Epithelial cell of prostate (primary cell): ENCODE data around the gene RGP1.

Experiments
- DNase-seq: peaks from one replicate; pipeline ENCODE4 v3.0.0-alpha.2; 2011; ENCODE audit warnings: low read depth, low spot score
- H3K27ac ChIP-seq: fragments of 450-650 bp; 2 replicates; pipeline ENCODE4 v1.5.1; 2017; ENCODE audit warnings: mild to moderate bottlenecking

RGP1 gene

DNA sequence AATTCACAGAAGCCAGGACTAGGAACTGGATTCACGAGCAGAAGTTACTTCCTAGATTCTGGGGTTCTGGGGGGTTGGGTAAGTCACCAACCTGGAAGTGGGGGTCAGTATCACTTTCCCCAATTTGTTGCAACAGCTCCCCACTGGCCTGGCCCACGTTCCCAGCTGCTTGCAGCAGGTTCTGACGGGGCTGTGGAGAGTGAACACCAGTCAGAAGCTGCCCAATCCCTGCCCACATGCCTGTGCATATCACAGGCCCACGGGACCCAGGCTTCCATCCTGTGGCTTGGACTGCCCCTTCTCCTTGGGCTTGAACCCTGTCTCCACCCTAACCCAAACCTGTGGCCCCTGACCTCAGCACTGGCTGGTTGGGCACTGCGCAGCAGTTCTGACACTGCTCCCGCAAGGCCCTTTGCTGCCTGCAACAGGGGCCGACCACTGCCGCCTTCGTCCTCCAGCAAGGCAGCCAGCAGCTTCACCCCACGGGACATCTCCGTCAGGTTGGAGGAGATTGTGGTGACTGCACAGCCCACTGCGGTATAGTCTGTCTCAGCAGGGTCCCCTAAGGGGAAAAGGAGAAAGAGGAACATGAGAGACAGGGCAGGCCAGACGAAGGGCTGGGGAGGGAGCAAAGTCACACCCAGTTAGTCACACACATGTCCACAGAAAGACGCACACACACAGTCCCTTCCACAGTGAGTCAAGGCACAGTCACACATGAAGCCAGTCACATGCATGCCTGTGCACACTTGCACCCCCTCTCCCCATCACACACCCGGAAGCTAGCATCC, 30.2 kb upstream of the RGP1 start:
- DNase-seq, result peak; percentile 64
- peak overlapping the region; percentile 73 for H3K27ac ChIP-seq

DNA sequence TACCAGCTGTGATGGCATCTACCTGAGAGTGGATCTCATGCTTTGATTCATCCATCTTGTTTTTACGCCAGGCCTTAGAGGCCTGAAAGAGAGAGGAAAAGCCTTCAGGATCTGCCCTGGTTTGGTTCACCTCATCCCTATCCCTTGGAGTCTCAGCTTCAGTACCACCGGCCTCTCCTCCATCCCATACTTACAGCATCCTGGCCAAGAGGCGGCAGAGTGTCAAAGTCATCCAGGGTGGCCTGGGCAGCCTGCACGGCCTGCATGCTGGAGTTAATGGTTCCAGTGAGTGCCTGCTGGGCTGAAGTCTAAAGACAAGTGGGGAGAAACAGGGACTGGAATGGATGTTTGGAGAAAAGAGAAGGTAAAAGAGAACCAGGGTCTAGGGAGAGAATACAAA, 29.5 kb upstream of the RGP1 start:
- DNase-seq, result no peak

DNA sequence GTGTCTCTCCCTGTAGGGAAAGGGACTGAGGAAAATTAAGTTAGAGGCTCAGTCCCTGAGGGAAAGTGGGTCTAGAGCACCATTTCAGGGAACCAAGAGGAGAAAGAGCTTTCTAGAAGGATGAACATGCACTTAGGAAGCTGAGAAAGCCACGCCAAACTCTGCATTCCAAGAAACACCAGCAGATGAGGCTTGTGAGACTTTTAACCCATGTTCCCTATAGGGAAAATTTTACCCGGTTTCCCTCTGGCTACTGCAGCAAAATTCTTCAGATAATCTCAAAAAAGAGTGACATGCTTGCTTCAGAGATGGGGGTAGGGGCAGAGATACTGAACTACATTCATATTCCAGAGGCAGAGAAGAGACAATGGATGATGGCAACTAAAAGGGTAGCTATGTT, 25.7 kb upstream of the RGP1 start:
- DNase-seq, result no peak
- H3K27ac ChIP-seq, result no peak overlapping the region

More for the DNA sequence above, 29.5 kb upstream of the RGP1 start:
- H3K27ac ChIP-seq, result peak overlapping the region; percentile 73

DNA sequence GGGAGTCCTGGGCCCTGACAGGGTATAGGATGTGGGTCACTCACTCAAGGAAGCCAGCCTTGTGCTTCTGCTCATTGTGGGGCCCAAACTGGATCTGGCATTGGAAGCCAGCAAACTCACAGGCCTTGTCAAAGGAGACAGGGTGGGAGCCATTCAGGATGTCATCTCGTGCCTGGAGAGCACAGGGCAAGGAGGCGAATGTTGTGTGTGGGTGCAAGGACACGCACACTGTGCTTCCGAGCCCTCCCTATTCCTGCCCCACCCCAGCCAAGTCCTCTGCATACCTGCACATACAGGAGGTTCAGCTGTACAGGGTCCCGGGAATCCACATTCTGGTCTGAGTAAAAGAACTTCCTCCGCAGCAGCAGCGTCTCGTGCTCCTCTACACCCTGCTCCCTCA, 25.2 kb upstream of the RGP1 start:
- no peak overlapping the region for H3K27ac ChIP-seq
- DNase-seq, result no peak

DNA sequence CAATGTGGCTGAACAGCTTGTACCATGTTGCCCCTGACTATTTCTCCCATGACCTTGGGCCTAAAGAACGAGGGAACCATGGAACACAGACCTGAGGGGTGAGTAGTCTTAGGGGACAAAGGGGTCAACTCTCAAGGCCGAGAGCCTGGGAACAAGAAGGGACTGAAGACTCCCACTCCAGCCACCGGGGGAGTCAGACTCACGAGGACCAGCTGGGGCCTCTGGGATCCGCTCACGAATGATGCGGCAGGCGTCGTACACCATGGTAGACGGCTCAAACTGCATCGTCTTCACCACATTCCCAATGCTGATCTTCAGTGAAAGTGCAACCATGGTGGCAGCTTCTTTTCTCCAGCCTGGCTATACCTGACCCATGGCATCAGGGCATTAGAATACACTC, 23.7 kb upstream of the RGP1 start:
- no peak for DNase-seq
- no peak overlapping the region for H3K27ac ChIP-seq

DNA sequence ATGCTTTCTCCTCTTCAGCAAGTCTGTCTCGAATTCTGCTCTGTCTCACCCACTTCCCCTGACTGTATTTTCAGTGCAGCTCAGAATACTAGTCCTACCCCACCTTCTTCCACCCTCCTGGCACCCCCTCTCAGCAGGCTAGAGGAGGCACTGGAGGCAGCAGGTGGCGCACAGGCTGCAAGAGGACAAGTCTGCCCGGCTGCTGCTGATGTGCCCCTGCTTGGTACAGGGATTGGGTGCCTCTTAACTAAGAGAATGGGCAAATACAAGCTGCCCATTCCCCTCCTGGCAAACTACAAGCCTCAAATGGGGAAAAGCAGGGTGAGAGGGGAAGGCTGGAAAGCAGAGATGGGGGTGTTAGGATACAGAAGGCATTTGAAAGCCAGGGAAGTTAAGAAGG, 22.2 kb upstream of the RGP1 start:
- H3K27ac ChIP-seq, result peak overlapping the region; percentile 96
- no peak for DNase-seq

DNA sequence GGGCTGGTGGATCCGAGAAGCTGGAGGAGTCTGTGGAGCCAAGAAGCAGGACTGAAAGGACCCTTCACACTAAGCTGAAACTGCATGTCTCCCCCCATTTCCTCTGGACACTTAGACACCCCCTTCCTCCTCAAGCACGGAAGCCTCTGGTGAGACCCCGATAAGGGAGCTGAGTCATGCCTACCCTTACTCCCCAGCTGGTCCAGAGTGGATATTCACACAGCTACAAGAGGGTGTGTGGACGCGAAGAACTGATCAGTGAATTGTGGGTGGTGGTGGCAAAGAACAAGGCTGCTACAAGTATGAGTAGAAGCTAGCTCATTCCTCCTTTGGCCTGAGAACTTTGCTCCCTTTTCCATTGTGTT, 21.4 kb upstream of the RGP1 start:
- H3K27ac ChIP-seq, result peak overlapping the region; percentile 96
- DNase-seq, result no peak

DNA sequence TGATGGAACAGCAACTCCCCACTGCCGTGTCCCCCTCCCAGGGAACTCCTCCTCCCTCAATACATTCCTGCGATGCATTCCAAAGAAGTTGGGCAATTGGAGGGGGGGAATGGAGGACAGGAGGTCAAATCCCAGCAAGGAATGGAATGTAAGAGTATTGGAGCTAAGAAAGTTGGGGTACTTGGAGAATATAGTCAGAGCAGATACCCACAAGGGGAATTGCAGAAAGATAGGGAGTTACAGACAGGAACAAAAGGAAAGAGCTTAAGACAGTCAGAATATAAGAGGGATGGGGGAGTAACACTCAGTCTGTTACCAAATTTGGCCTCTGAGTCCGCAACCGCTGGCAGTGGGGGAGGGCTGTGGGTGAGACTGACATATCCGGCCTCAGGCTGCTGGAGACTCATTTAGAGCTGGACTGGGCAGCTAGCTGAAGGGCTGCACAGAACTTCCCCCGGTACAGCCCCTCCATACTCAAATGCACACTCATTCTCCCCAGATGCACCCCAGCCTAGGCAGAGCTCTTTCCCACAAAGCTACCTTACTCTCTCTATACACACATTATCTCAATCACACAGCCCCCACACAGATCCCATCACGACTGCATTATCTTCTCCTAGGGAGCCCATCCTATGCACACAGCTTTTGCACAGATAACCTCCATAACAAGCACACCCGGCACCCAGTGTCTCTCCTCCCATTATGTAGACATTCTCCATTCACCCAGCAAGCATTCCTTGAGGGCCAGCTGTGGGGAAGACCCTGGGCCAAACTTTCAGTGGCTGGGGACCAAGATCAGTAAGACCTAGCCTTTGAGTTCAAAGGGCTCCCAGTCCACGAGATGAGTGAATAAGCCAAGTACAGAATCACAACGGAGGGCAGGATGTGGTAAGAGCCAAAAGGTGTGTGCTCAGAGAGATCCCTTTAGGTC, 20.8 kb upstream of the RGP1 start:
- no peak for DNase-seq

DNA sequence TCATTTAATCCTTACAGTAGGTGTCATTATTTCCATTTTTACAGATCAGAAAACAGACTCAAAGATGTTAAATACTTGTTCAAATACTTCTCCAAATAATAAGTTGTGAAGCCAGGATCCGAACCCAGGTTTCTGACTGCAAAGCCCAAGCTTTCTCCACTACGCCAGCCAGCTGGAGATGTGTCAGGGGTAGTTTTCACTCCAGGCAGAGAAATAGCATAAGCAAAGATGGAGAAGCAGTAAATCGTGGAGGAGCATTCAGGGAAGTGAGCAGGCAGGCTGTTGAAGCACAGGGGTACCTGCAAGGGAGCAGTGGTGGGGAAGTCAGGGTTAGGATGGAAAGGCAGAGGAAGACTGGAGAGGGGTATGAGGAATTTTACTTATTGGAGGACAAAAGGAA, 20.0 kb upstream of the RGP1 start:
- no peak for DNase-seq
- peak overlapping the region; percentile 96 for H3K27ac ChIP-seq

More for the DNA sequence above, 20.8 kb upstream of the RGP1 start:
- peak overlapping the region; percentile 96 for H3K27ac ChIP-seq

DNA sequence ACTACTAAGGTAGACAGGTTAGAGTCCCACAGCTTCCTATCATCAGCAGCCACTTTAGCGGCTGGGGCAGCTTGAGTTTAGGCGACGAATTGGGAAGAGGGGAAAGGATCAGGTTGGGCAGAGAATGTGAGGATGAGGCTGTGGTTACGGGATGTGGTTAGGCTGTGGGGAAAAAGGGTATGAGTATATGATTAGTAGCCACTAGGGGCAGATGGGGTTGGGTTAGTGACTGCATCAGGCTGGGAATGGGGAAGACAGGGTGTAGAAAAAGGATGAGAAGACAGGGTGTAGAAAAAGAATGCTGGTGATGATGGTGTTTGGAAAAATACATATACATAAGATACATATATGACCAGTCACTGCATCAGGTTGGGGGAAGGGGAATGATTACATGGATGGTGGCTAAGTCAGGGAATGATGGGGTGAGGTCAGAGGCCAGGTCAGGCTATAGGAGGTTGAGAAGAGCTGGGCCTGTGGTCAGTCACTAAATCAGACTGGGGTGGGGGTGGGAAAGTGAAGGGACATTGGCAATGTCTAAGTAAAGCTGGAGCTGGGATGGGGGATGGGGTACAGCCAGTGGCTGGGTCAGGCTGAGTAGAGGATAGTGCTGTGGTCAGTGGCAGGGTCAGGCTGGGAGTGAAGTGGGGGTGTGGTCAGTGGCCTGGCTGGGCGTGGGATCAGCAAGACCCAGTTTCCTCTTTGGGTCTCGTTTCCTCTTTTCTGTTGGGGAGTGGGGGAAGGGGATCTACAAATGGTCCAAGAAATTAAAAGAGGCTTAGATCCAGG, 19.2 kb upstream of the RGP1 start:
- H3K27ac ChIP-seq, result peak overlapping the region; percentile 96
- DNase-seq, result no peak

DNA sequence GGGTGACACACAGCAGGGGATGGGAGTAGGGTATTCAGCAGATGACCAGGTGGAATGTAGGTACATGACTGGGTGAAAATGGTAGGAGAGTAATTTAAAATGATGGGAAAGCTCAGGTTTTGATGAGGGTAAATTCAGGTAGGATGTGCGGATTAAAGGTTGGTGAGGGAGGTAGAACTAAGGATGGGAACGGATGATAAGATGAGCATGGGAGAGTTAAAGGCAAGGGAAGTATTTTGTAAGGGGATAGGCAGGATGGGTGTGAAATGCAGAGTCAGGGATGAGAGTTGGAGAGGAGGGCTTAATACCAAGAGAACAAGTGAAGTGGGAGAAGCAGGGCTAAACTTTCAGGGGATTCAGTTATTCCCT, 18.6 kb upstream of the RGP1 start:
- no peak for DNase-seq
- H3K27ac ChIP-seq, result peak overlapping the region; percentile 96

DNA sequence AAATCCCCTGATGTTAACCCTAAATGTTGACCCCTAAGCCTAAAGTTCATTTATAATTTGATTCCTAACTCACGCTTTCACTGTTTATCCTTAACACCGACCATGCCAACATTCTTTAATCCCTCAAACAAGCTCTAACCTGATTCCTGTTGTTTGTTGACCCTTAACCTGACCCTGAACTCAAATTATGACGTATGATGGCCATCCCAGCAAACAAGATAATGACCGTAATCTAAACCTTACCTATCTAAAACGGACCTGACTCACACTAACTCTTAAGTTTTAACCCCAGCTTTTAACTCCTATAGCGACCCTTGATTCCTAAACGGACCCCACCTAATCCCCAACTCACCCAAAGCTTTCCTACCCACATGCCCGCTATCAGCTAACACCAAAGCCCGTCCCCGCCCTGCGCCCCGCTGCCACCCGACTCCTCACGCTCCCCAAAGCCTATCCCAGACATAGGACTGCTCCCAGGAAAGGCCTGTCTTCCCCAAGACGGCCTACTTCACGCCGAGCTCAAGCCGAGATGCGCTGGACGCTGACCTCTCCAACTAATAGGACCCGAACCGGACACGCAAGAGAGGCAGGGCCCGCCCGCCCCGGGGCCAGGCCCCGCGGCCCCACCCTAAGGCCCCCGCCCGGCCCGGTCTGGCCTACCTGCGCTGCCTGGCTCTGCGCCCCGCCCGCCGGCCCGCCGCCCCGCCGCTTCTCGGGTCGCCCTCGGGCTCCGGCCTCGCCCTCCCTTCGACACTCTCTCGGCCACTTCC, 17.5 kb upstream of the RGP1 start:
- DNase-seq, result no peak
- peak overlapping the region; percentile 96 for H3K27ac ChIP-seq

DNA sequence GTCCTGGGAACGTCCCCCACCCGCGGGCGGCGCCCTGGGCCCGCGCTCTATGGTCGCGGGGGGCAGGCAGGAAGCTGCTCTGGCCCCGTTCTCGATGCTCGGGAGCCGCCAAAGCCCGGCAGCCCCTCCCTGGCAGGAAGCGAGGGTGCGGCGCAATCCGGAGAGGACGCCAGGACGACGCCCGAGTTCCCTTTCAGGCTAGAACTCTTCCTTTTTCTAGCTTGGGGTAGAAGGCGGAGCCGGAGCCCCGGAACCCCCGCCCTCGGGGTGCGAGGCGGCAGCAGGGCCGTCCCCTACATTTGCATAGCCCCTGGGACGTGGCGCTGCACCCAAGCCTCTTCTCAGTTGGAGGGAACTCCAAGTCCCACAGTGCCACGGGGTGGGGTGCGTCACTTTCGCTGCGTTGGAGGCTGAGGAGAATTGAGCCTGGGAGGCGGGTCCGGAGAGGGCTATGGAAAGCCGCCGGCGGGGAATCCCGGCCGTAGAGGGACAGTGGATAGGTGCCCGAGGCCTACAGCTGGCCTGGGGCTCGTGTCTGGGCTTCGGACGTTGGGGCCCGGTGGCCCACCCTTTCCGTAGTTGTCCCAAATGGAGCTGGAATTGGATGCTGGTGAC, 16.8 kb upstream of the RGP1 start, which contains the start of the genes CREB3 and TLN1:
Gene CREB3 (plus strand): TSS at position 482 of the 615 bp plus-strand sequence. CDS start 107 bp downstream, at position 589.
Gene TLN1 (minus strand): TSS at position 11 of the 615 bp plus-strand sequence. CDS start 6,501 bp downstream, outside the sequence.
- peak; percentile 94 for DNase-seq
- H3K27ac ChIP-seq, result peak within 1 kb of the TSS; percentile 96

DNA sequence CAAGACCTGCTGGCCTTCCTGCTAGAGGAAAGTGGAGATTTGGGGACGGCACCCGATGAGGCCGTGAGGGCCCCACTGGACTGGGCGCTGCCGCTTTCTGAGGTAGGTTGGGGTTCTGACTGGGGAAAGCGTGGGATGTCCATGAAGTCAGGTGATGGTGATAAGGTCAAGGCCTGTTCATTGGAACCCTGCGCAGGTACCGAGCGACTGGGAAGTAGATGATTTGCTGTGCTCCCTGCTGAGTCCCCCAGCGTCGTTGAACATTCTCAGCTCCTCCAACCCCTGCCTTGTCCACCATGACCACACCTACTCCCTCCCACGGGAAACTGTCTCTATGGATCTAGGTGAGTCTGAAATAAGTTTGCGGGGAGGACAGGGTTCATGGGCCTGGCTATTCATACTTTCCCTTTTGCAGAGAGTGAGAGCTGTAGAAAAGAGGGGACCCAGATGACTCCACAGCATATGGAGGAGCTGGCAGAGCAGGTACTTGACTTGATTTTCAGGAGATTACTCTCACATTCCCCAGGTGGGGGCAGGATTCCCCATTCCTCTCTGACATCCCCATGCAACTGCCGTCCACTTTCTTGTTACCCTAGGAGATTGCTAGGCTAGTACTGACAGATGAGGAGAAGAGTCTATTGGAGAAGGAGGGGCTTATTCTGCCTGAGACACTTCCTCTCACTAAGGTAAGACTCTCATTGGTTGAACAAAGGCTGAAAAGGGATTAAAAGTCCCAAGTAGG, 16.1 kb upstream of the RGP1 start:
- DNase-seq, result peak; percentile 65

DNA sequence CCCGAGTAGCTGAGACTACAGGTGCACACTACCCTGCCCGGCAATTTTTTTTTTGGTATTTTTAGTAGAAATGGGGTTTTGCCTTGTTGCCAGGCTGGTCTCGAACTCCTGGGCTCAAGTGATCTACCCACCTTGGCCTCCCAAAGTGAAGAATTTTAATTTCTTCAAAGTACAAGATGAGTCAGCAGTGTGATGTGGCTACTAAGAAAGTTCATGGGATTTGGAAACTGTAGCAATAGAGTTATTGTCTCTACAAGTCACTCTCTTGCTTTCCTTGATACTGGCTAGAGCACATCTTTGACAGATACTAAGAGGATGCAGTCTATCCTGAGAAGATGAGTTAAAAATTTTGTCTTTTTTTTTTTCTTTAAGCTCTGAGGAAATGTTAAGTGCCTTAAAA, 15.0 kb upstream of the RGP1 start:
- peak overlapping the region; percentile 96 for H3K27ac ChIP-seq

More for the DNA sequence above, 16.1 kb upstream of the RGP1 start:
- H3K27ac ChIP-seq, result peak overlapping the region; percentile 96

DNA sequence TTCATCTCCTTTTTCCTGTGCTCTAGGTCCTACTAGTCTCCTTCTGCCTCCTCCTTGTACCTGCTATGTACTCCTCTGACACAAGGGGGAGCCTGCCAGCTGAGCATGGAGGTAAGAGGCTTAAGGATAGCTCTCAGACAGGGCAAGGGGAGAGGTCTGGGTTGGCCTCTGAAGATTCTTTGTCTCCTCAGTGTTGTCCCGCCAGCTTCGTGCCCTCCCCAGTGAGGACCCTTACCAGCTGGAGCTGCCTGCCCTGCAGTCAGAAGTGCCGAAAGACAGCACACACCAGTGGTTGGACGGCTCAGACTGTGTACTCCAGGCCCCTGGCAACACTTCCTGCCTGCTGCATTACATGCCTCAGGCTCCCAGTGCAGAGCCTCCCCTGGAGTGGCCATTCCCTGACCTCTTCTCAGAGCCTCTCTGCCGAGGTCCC, 12.9 kb upstream of the RGP1 start:
- no peak for DNase-seq
- no peak overlapping the region for H3K27ac ChIP-seq

More for the DNA sequence above, 15.0 kb upstream of the RGP1 start:
- DNase-seq, result no peak

DNA sequence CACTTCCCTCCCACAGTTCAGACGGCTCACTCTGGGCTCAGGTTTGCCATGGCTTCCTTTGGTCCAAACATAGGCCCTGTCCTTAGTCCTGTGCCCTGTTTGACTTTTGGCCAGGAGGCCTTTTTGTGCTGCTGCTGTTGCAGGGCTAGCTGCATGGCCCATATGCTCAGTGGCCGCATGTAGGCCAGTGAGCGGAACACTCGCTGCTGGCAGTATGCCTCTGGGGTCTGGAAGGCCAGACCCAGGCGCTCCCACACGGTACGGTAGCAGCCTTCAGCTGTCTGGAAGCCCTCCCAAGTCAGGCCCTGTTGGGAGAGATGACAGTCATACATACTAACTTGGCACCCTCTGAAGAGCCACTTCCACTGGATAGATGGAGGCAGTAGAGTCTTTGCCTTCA, 11.9 kb upstream of the RGP1 start:
- H3K27ac ChIP-seq, result no peak overlapping the region
- no peak for DNase-seq

DNA sequence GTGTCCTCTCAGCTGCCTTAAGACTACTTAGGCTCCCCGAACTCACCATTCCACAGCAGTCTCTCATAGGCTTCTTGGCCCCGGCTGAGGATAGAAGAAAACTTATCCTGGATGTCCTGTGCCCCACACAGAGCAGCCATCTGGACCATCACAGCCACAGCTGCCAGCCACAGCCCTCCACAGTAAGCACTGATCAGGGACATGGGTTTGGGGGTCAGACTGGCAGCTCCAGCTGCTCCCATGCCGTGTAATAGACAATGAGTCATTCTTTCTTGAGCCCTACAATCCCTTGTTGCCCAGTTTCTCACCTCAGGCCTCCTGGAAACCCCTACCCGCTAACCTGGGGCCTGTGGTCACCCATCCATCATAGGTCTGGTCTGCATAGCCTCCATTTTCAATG, 10.9 kb upstream of the RGP1 start:
- no peak for DNase-seq

More for the DNA sequence above, 10.9 kb upstream of the RGP1 start:
- H3K27ac ChIP-seq, result no peak overlapping the region
